UCSD-AML1 (cell line): Measurements from ENCODE around the gene DDX41.
"Not testable (repeated sequence)": the region's sequence is repeated elsewhere in the genome, so short reads cannot be mapped to it uniquely, and the experiment has no call there.

Source experiments
- DNase-seq: peaks from one replicate; lab custom pipeline; 2025; ENCODE audit not compliant: unreplicated experiment; lab: John Stamatoyannopoulos, UW

The DDX41 gene

GRCh38 chr5:177516601-177517568, at the start of gene DDX41:
Gene DDX41, minus strand, starts transcription at chr5:177516961. Its CDS starts 16 bp downstream, at chr5:177516945.
- peak; percentile 98 for DNase-seq

GRCh38 chr5:177565046-177565445, 48.3 kb upstream of the DDX41 start:
- DNase-seq = no peak

- not testable (repeated sequence) for DNase-seq
Observed at GRCh38 chr5:177559446-177559941, 42.7 kb upstream of the DDX41 start.

GRCh38 chr5:177557796-177558195, 41.0 kb upstream of the DDX41 start:
- no peak for DNase-seq

DNA sequence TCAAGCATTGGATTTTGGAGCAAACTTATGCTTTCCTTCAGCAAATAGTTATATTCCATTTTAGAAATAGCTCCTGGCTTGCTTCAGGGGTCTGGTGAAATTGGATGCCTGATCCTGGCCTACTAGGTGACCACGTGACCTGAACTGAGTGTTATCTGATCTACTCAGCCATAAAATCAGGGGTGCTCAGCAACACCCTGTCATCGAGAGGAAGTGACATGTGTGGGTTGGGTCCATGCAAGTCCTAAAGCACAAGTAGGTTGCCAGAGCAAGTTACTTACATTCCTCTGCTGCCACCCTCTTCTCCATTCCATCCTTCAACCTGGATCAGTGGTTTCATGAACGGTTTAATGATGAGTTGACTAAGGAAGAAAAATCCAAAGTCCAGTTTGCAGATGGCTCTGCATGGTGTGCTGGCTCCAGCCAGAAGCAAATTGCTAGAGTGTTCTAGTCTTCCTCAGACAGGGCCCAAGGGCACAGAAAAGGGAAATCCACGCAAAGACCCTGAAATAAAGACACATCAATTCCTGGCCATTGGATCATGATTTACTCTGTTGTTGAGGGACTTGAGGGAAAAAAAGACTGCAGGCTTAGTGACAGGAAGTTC, 40.4 kb upstream of the DDX41 start:
- DNase-seq = no peak

- no peak for DNase-seq
Observed at GRCh38 chr5:177555665-177556064, 38.9 kb upstream of the DDX41 start.

- DNase-seq = no peak
Observed at GRCh38 chr5:177555228-177555627, 38.5 kb upstream of the DDX41 start.

DNA sequence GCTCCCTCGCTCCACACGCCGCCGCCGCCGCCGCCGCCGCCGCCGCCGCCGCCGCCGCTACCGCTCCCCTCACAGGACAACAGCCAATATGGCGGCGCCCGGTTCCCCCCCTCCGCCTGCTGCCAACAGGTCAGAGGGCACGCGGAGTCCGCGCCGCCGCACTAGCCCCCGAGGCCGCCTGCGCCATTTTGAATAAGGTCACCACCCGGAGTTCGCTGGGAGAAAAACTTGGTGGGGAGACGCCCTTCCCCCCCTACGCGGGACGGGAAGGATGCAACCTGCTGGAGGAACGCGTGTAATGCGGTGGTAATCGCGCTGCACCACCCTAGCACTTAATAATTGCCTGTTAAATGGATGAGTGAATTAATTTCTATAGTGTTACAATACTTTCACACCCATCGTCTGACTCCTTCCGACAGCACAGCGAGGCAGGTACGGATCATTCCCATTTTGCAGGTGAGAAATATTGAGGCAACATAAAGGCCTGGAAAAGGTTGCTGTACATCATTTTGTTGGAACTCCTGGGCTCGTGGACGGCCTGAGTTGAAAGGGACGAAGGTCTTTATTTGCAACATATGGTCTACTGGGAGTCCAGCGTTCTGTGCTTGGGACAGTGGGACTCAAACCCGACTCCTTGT, 37.8 kb upstream of the DDX41 start, which contains the start of gene FAM193B:
TSS of gene FAM193B (minus strand) at position 90 of the 638 bp plus-strand sequence. CDS start 105 bp downstream, outside the sequence.
- DNase-seq = peak; percentile 91

DNA sequence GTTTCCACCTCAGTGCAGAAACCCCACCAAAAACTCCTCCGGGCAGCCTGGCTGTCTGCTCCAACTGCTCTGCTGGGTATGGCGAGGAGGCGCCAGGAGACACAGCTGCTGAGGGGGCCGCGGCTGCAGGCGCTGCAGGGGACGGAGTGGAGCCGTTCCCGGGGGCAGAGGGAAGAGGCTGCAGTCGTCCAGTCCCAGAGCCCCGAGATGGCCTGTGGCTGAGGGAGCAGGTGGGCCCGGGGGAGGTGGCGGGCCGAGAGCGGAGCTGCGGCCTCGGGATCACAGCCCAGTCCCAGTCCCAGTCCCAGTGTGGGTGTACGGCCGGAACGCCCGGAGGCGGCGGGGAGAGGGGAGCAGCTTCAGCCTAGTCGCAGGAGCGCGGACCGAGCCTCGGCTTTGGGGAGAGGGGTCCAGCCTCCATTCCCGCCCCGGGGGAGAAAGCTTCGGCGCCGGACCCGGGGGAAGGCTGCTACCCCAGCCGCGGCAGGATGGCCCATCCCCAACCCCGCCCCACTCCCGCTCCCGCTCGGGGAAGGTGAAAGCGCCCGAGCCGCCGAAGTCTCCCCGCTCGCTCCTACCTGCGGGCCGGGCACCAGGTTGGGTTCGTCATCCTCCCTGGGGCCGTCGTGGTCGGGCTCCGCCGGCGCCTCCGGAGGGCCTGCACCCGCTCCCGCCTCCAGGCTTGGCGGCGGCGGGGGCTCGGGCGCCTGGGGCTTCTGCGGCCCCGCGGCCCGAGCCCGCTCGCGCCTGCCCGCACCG, 37.1 kb upstream of the DDX41 start:
- DNase-seq = peak; percentile 31

DNA sequence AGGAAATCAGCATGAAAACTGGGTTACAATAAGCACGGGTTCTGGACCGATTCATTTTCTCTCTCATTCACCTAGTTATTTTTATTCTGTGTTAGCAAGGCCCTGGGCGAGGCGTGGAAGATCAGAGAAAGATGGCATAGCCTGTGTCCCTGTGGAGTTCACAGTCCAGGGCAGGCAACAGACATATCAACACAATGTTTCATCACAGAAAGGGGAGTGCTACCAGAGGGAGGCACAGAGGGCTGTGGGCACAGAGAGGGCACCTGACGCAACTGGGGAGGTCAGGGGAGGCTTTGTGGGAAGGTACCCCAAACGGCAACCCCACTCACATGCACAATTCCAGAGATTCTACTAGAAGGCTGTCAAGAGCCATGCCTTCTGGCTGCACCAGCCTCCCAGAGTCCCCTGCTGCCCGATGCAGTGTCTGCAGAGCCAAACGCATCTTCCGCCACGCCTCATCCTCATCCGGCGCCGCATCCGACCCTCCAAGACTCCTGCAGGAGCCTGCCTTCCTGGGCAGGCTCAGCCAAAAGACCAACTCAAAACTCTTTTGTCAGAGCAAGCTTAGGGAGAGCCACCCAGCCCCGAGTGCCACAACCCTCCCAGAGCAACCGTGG, 36.2 kb upstream of the DDX41 start:
- DNase-seq = no peak

DNA sequence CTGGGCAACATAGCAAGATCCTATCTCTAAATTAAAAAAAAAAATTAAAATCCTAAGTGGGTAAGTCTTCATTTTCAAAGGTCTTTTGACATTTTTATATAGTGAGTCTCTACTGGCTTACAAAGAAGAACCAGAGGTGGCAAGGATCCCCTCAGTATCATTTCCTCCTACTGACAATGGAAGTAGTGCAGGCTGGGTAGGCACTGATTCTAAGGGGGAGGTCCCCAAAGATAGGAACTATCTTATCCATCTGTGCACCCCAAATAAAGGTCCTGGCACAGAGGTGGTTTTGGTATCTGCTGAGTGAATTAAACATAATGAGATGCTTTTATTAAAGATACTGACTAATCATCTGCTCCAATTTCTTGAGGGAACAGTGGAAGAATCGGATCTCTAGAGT, 33.4 kb upstream of the DDX41 start:
- DNase-seq = no peak

- no peak for DNase-seq
Observed at GRCh38 chr5:177548495-177548894, 31.7 kb upstream of the DDX41 start.

DNA sequence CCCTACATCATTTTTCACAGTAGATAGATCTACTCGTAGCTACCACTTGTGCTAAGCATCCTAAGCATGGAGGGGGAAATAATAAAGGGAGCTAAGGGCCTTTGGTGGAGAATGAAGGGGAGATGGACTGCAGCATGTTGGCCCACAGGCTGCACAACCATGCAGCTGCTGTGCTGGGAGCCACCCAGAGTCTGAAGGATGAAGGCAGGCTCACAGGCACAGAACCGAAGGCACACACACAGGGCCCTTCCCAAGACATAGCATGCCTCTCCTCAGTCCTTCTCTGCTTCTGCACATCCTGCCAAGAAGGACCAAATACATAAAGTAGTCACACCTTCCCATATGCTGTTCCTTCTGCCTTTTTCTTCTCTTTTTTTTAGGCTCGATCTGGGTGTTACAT, 31.0 kb upstream of the DDX41 start:
- DNase-seq = no peak

DNA sequence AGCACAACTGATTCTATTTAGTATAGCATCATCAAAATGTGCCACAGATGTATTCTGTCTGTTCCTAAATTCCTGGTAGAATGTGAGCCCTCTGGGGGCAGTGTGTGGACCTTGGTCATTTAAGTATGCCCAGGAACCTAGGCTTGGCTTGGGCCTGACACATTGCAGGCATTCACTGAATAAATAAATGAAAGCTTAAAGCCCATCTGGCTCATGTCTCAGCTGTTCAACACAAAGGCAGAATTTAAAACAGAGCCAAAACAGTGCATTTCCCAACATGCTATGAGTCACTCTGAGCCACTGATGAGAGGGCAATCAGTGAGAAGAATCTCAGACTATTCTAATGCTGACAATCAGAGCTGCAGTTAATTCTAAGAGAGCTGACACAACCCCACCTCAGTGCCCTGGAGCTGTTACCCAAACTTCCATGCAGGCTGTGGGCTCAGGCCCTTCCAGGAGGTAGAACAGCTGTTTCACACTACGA, 29.5 kb upstream of the DDX41 start:
- DNase-seq = no peak

- no peak for DNase-seq
Observed at GRCh38 chr5:177545487-177546257, 28.9 kb upstream of the DDX41 start.

GRCh38 chr5:177542816-177543465, 26.2 kb upstream of the DDX41 start:
- no peak for DNase-seq

GRCh38 chr5:177540438-177540837, 23.7 kb upstream of the DDX41 start:
- no peak for DNase-seq

- DNase-seq = no peak
Observed at GRCh38 chr5:177539411-177539810, 22.6 kb upstream of the DDX41 start.

DNA sequence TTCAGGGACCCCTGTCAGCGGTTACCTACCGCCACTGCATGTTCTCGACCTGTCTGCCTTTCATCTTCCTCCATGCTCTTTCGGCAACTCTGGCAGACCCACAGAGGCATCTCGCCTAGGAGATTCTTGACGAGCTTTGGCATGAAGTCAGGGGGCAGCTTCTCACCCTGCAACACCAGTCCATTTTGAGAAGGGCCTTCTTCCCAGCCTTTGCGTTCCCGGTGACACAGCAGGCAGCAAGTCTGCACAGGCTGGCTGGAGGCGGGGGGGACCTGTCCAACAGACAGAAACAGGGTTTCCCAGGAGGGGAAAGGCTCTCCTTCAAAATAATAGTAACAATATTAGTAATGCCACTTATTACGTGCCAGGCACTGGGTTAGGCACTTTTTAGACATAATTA, 22.1 kb upstream of the DDX41 start:
- DNase-seq = no peak
